ENCODE results near the gene PDGFC.

Gene PDGFC

DNA sequence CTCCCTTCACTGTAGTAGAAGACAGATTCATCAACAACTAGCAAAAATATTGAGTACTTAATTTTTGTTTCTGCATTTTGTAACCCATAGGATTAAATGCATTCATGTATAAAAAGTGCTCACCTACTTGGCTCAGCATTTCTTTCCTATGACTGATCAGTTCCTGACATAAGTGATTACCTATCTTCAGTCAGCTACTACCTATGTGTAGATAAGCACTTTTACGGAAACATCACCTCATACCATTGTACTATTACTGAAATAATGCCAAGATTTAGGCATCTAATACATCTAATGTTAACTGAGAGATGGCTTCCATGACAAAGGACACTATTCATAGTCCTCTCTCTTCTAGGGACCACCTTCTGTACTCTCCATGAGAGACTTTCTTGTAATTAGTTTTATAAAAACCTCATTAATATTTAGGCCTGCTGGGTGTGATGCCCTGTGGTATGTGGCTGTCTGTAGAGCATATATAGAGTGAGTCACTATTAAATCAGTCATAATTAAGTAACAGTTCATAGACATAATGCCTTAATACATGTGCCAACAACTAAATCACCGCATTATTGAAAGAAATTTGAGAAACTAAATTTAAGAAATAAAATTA lies 147.0 kb downstream of the PDGFC start:
- no peak for DNase-seq

DNA sequence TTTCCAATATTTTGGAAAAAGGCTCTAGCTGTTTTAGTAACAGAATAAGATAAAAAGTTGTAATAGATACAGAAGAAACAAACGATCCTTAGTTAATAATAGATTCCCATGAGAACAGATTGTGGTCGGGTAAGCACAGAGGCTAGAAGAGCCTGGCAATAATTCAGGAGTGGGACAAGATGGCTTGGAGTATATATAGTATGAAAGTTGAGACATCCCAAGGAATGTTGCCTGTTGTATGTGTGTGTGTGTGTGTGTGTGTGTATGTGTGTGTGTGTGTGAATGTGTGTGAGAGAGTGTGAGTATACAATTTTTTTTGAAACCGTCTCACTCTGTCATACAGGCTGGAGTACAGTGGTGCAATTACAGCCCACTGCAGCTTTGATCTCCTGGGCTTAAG lies 150.7 kb downstream of the PDGFC start:
- no peak for DNase-seq

DNA sequence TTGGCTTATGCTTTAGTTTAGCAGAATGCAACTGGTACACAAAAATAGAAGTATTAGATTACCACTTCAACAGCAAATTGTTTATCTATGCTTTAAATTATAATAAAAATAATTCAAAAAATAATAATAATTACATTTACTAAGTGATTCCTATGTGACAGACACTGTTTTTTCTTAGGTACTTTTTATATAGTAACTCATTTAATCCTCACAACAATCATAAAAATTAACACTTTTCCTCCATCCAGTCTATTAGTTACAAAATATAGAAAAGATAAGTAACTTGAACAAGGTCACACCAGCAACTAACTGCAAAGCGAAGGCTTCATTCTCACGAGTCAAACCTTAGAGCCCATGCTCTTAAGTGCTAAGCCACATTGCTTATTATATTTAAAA lies 155.2 kb downstream of the PDGFC start:
- no peak for DNase-seq

DNA sequence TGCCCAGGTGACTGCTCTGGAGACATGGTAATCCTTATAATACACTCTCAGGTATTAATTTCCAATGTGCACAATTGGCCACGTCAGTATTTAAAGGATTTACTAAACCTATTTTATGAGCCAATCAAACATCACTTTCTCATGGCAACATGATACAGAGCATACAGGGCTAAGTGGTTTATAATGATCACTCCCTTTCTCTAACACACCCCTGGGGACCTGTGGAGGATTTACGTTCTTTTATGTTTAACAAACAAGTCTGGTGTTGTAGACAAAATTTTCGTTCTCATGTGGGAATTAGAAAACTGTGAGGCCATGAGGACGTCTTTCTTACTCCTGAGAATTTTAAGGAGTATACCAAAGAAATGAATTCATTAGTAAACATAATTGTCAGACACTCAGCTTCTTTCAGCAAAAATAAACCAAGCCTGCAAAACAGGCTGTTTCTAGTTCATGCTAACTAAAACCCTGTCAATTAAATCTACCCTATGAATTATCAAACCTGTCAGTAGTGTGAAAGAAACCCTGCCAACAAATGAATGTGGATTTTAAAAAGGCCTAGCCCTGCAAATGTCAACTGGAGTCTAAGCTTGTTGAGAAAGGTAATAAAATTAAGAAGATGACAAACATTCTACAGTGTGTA lies 155.8 kb downstream of the PDGFC start:
- peak; percentile 91 for DNase-seq

DNA sequence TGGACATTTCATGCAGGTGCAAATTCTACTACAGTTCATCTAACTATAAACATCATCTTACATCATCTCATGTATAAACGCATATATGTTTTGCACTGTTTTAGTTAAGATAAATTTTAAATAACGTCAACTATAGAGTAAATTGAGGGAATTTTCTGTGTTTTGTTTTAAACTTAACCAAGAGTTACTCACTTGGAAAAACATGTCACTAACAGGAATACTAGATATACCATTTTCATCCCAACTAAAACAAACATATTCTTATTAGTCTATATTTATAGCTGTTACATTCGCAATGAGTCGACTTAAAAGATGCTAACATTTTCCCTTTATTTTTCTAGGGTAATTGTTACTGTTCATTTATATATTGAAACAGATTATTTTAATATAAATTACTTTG lies 159.6 kb downstream of the PDGFC start:
- DNase-seq = no peak

DNA sequence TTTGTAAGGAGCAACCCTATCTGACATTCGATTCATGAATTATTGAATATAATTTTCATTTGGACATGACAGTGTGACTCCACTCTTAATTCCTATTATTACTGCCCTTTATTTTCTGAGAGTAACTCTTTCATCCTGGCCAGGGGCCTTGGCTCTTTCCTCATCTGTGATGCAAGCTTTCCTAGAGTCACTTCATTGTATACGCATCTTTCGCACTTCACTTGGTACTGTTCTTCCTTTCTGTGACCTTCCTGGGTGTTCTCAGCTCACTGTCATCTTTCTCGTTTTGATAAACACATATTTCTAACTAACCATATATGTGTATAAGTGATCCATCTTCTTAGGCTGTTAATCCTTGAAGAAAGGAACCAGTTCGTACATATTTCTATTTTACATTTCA lies 160.3 kb downstream of the PDGFC start:
- no peak for DNase-seq

DNA sequence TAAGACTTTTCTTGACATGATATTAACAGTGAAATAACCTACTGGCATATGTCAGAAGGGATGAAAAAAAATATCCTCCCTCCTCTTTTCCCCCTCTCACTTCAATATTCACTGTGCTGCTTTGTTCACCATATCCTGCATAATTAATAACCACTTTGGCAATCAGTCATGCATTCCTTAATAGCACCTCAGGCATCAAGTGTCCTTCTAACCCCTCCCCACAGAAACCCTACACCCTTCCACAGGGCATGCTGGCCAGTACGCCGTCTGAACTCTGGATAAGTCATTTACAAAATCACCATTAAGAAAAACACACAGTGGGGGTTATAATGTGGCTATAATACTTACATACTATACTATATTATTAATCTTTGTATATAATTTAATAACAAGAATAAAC lies 165.9 kb downstream of the PDGFC start:
- no peak for DNase-seq

DNA sequence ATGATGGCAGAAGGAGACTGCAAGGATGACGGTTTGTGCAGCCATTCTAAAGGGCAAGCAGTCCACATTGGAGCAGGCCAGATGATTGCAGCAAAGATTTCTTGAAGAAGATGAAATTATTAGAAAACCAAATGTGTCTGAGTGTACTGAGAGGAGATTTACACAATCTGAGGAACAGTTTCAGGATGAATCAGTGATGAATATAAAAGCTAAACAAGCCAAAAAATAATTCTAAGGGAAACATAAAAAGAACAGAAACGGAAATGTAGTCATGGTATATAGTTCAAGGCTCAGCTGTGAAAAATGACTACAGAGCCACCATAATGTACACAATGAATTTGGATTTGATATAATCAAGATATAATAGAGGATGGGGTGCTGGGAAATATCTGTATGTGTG lies 168.5 kb downstream of the PDGFC start:
- DNase-seq = no peak

DNA sequence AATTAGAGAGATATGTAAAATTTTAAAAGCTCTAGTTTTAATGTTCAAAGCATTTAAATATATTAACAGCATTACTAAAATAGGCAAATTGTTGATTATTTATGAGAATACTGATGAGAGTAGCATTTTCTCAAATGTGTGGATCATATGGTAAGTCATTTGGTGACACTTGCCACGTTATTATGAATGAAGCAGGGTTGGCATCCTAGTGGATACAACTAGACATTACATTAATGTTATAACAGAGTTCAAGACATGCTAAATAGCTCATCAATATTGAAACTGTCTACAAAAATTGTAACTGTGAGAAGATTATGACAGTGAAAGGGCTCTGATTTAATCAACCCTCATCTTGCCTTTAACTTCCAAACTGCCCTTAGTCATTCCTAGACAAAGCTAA lies 171.1 kb downstream of the PDGFC start:
- no peak for DNase-seq

DNA sequence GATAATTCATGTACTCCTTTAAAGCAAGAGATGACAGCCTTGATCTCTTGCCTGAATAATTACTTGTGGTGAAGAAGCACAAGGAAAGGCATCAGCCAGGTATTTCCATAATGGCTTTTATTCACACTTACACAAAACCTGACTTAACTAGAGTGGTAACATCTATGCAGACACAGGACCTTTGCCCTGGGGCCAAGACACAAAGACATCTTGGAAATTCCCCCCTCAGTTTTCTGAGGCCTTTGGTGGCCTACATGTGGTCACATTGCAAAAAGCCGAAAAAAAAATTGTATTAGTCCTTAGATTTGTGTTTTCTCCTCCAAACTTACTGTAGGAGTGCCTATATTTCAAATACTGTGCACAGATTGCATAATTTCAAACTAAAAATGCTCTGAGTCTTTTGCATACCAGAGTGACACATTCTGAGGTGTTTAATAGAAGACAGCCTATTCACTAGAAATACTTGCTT lies 172.4 kb downstream of the PDGFC start:
- DNase-seq = no peak

DNA sequence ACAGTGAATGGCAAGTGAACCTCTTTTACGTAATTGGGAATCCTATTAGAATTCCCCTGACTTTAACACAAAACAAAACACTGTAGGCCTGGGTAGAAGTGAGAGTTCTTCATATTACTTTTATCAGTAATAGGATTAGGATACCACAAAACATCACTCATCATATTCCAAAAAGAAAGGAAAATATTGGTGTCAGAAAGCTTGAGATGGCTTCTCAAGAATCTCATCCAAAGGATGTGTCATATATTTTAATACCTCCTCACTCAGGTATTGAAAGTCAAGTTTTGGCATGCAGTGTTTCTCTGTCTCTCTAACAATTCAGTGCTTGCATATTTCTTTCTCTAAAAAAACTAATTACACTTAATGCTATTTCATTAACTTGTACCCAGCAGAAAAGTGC lies 173.2 kb downstream of the PDGFC start:
- DNase-seq = no peak

DNA sequence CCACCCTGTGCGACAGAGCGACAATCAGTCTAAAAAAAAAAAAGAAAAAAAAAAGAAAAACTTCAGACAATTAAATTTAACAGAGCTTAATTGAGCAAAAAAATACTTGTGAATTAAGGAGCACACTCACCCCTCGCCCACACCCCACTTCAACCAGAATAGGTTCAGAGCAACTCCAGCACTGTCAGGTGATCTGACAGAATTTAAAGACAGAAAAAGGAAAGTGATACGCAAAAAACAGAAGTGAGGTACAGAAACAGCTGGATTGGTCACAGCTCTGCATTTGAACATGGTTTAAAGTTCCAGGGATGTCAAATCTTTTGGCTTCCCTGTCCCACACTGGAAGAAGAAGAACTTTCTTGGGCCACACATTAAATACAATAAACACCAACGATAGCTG lies 174.4 kb downstream of the PDGFC start:
- no peak for DNase-seq

DNA sequence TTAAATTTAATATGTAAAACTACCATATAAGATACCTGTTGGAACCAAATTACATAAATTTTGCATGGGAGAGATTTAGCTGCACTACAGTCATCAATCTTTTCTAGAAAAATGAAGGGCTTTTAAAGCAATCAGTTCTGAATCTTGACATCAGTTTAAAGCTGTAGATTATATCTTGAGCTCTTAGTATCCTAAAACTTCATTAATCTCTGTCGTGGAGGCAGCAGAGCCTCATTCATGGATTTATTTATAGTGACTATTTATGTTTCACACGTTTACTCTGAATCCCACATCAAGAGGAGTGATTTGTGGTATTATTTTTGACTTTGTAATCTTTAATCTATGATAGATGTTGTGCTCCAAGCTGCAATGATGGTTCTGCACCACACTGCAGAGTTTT lies 175.9 kb downstream of the PDGFC start:
- DNase-seq = no peak

DNA sequence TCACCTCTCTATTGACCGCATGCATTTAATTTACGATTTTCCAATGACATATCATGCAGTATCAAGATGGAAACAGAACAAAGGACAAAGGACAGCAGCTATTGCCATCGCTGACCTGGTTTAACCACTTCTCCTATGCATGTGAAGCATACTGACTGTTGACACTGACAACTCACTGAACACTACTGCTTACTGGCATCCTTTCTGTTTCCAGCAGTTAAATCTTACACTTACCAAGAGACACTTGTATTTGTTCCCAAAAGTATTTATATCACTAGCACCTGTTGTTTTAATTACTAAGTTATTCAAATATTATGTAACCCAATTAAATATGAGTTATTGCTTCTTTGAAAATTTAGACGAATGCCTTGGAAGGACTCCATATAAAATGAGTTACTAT lies 176.7 kb downstream of the PDGFC start:
- no peak for DNase-seq

DNA sequence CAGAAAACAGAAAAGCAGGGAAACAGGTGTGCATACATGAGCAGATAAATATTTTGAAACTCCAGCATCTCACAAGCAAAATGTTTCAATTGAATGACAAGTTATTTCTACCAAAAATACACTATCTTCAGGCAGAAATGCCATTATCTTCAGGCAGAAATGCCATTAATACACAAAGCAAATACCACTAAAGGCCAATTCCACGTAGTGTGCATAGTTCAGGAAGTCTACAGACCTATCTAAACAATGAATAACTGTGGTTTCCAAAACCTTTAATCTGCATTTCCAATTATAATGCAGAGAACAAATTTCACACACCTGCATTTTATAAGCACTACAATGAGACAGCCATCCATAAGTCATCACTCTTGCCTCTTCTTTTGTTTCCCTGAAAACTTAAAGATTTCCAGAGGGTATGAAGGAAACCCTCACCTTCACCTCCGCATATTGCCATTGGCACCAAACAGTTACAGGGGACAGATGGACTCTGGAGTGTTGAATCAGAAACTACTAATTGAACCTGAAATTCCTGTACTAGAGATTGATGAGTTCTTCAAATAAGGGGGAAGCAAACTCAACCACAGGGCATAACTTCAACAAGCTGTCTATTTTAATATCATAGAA lies 179.0 kb downstream of the PDGFC start:
- no peak for DNase-seq

DNA sequence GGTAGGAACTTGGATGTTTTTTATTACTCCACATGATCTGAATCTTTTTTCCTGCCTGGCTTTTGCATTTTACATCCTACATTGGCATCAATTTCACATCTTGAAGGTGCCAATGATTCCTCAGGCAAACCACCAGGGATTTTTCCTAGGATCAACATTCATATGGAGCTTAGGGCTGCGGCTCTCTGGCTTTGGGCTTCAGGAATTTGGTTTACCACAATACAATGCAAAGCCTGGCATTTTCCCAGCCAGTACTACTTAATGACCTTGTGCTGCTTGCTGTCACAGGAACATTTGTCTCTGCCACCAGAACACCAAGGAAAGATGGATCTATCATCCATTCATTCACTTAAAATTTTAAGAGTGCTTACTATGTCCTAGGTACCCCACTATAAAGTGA lies 180.7 kb downstream of the PDGFC start:
- no peak for DNase-seq

DNA sequence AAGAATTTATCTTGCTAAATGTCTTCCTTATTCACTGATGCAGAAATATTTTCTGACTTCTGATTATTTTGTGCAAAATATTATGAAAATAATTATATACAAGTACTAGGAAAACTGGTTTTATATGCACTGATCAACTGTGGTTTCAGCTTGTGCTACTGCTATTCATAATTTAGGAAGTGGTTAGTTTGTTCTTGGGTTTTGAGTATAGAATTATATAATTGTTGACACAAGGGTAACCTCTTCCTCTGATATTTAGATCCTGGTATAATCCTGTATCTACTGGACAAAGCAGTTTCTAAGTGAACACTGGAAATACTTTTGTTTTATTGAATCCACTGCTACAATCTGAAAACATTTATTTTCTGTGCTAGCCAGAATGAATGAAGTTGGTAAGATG lies 182.8 kb downstream of the PDGFC start:
- no peak for DNase-seq

DNA sequence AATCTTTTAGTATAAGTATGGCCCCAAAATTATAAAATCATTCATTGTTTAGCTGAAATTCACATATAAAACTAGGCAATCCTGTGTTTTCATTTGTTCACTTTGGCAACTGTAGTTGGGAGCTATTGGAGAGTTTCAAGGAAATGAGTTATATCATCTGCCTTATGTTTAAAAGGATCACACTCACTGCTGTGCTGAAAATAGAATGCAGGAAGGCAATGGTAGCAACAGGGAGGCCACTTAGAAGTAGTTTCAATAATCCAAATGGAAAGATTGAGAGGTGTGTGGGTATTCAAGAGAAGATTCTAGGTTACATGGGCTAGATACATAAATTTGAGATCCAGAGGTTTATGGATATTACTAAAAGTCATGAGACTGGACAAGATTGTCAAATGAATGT lies 184.9 kb downstream of the PDGFC start:
- DNase-seq = no peak

DNA sequence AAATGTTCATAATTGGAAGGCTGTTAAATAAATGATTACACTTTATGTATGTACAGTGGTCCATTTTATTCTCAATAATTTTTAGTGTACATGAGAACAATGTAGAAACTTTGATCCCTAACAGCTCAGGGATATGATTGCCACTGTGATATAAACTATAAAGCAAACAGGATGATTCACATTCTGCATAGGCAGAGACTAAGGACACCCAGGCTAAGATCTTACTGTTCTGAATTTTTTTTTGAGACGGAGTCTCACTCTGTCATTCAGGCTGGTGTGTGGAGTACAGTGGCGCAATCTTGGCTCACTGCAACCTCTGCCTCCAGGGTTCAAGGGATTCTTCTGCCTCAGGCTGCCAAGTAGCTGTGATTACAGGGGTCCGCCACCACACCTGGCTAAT lies 186.6 kb downstream of the PDGFC start:
- DNase-seq = no peak

DNA sequence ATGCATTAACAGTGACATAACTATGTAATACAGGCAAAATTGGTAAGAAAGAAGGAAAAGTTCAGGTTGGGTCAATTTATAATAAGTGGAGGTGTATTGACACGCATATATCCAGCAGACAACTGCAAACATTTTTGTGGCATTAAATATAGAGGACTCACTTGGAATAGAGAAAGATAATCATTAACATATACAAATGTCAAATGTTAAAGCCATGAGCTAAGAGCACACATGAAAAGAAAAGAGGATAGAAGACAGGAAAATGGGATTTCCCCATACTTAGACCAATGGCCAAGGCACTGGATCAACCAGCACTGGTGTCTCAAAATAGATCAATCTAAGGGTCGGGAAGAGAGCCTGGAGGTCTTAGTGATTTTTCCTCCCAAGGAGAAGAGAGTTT lies 187.6 kb downstream of the PDGFC start:
- no peak for DNase-seq

DNA sequence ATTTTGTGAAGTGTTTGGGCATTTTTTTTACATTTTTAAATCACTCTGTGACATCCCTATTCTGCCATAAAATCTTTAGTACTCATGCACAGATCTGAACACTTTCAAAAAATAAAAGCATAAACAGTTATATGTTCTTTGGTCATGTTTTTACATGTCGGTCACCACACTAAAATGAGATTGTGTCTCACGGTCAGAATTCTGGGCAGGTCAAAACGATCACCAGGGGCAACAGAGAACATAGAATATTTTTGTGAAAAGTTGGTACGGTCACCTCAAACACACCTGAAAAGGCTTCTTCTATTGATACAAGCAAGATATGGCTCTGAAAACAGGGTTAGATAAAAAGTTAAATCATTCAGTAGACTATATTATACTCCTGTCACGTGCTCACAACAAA lies 189.1 kb downstream of the PDGFC start:
- no peak for DNase-seq

DNA sequence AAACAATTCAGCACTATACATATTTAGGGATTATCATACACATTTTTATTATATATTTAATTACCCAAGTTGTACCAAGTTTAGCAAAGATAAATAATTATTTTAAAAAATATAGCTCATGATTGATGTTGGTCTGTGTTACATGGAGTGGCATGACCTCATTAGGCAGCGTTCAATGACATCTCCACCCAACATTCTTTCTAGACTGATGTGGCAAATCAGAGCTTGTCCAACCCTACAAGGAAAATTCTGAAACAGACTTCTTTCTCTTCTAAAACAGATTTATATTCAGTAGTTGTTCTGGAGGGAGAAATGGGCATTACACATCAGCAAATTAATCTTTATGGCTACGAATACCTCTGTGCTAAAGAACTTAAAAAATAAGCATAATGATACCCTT lies 189.7 kb downstream of the PDGFC start:
- no peak for DNase-seq

DNA sequence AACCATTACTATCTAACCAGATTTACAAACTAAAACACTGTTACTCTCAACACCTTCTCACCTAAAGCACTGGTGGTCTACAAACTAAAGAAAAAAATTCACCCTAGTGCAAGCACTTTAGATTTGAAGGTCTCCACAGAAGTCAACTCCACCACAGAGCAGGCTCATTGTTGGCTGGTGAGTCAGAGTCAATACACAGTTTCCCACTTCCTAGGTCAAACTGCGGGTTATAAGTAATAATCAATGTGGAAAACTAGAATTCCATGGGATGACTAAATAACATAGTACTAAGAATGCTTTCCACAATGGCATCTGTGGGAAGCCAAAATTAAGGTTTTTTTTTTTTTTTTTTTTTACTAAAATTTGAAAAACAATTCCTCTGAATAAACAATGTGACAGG lies 191.8 kb downstream of the PDGFC start:
- no peak for DNase-seq

DNA sequence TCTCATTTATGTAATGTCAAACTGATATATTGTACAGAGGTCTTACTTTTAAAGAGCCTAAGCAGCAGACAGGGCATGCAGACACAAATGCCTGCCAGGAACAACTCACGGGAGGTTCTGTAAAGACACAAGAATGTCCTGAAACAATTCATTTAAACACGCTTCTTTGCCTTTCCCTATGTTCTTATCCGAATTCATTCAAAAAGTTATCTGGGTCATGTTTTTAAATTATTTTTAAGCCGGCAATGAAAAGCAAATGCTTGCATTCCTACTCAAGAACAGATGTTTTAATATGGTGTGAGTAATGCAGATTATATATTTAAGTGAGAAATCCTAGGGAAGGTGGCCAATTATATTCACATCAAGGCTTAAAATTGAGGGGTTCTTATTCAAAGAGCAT lies 192.6 kb downstream of the PDGFC start:
- no peak for DNase-seq

DNA sequence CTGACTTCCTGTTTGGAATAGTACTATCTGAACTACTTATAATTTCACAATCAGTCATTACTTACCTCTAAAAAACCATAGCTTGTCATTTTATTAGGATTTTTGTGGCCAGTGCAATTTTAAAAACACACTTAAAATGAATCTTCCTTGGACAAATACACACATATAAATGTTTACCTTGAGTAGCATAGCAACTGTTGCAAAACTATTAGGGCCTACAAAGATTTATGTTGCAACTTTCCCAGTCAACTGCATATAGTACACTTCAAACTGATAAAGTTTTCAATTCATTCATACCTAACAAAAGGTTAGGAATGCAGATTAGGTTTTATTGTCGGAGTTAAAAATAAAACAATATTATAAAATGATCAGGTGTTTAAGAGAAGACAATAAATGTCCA lies 193.0 kb downstream of the PDGFC start:
- no peak for DNase-seq
